Measurements from ENCODE around the gene GCNT2. TPM values are rescaled to one million over a fixed set of nuclear protein-coding genes. Genes with fewer than 3 reads are reported as not detected.

The GCNT2 gene
- total and polyA plus RNA-seq, 10 donors, result 1.8 to 27.2 (median 11.3) TPM

DNA sequence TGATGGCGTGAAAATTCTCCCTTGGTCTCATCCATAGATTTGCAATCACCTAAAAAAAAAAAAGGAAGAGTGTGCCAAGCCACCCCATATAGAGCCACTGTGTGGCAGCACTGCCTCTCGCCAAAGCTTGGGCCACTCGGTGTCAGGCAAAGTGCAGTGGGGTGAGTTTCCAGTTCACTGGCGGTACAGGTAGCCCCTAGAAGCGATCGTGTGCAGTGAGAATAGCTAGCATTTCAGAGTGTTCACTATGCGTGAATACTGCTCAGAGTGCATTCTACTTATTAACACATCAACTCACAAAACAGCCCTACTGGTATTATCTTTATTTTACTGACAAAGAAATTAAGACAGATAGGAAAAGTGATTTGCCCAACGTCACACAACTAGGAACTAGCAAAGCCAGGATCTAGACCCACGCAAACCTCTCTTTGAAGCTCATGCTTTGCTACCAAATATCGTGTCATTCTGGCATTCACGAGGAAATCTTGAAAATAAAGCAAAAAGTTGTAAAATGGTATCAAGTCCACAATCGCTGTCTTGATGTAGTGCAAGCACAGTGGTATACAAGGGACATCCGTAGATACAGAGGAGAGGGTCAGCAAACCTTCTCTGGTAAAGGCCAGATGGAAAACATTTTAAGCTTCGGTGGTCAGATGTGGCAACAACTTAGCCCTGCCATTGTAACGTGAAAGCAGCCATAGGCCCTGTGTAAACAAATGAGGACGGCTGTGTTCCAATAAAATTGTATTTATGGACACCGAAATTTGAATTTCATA is 10.4 kb upstream of the GCNT2 start:
- no peaks in the 10 kb centered on the region for H3K9me3 ChIP-seq
- no peaks in the 10 kb centered on the region for H3K27me3 ChIP-seq (replicated peaks in 1 of 7)
- H3K27ac ChIP-seq, result no peak overlapping the region
- peak overlapping the region in 2 of 8 donors; percentile 12 to 40 for H3K4me3 ChIP-seq
- WGBS, 5 donors, result 42 to 53% (median 46%) methylated on average over 17 of the region's 17 CpGs
- TF ChIP-seq POLR2AphosphoS5 (IDR thresholded peaks at IDR 0.05), result peak in 2 of 3 donors; percentile 63 to 74
- TF ChIP-seq, protein P1, sequence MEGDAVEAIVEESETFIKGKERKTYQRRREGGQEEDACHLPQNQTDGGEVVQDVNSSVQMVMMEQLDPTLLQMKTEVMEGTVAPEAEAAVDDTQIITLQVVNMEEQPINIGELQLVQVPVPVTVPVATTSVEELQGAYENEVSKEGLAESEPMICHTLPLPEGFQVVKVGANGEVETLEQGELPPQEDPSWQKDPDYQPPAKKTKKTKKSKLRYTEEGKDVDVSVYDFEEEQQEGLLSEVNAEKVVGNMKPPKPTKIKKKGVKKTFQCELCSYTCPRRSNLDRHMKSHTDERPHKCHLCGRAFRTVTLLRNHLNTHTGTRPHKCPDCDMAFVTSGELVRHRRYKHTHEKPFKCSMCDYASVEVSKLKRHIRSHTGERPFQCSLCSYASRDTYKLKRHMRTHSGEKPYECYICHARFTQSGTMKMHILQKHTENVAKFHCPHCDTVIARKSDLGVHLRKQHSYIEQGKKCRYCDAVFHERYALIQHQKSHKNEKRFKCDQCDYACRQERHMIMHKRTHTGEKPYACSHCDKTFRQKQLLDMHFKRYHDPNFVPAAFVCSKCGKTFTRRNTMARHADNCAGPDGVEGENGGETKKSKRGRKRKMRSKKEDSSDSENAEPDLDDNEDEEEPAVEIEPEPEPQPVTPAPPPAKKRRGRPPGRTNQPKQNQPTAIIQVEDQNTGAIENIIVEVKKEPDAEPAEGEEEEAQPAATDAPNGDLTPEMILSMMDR (IDR thresholded peaks at IDR 0.05 in 8 of 11, conservative IDR thresholded peaks at IDR 0.05 in 3 of 11), result peak; percentile 41 to 84 (median 70)
- TF ChIP-seq POLR2A (IDR thresholded peaks at IDR 0.05), result no peak
- H3K4me1 ChIP-seq, result peaks cover 0 to 14% (median 6%) of the 10 kb centered on the region in 6 donors
- intact Hi-C loops (cut with DNase I; ENCODE audit: low total_unique reads), result loop anchor here (10.0 kb wide), 1 partner anchor 184 kb away; the partner anchor contains the start of genes C6orf52 and PAK1IP1
- peak; percentile 89 for DNase-seq
- no peaks in the 10 kb centered on the region for H3K36me3 ChIP-seq

DNA sequence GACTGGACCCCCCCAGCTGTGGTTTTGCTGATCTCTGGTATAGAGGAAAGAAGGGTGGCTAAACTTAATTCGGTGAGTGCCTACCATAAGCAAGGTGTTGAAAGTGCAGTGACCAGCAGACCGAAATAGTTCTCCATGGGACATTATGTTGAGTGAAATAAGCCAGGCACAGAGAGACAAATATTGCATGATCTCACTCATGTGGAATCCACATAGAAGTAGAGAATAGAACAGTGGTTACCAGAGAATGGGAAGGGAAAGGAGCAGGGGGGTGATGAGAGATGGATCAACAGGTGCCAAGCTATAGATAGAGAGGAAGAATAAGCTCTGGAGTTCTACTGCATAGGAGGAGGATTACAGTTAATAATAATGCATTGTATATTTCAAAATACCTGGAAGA is 9.7 kb upstream of the GCNT2 start:
- Histone ChIP-seq H3K4me3 (no peak overlapping the region), H3K36me3 (no peaks in the 10 kb centered on the region), H3K27me3 (replicated peaks in 1 of 7) (no peaks in the 10 kb centered on the region), H3K4me1 (peaks cover 0 to 14% (median 6%) of the 10 kb centered on the region in 6 donors), H3K9me3 (no peaks in the 10 kb centered on the region), H3K27ac (no peak overlapping the region)
- WGBS, 5 donors, result 68 to 87% (median 79%) methylated on average over 2 of the region's 2 CpGs
- intact Hi-C loops (cut with DNase I; ENCODE audit: low total_unique reads), result loop anchor here (10.0 kb wide), 1 partner anchor 183 kb away; the partner anchor contains the start of genes C6orf52 and PAK1IP1
- no peak for DNase-seq
- TF ChIP-seq, protein P1 (IDR thresholded peaks at IDR 0.05 in 8 of 11, conservative IDR thresholded peaks at IDR 0.05 in 3 of 11), result no peak
- TF ChIP-seq POLR2A (IDR thresholded peaks at IDR 0.05) (no peak), POLR2AphosphoS5 (IDR thresholded peaks at IDR 0.05) (no peak)

DNA sequence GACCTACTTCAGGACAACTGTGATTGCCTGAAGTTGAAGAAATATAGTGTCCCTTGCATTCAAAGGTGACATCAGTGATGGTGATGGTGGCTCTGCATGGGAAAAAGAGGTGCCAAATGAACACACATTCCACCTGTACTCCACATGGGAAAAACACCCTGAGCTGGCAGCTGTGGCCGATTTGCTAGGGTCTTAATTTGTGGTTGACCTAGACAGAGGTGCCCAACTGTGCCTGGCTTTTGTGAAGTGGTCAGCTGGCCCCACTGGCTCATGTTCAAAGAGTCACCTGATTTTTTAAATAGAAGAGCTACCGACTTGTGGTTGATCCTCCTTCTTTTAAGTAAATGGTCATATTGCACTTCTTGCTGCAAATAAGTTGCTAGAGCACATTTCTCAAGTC is 7.6 kb upstream of the GCNT2 start:
- intact Hi-C loops (cut with DNase I; ENCODE audit: low total_unique reads), result loop anchor here (10.0 kb wide), 1 partner anchor 181 kb away; the partner anchor contains the start of genes C6orf52 and PAK1IP1
- 38 to 78% (median 55%) methylated on average over 2 of the region's 2 CpGs for WGBS, 5 donors
- Histone ChIP-seq H3K36me3 (no peaks in the 10 kb centered on the region), H3K27ac (no peak overlapping the region), H3K9me3 (no peaks in the 10 kb centered on the region), H3K4me1 (peaks cover 0 to 18% (median 8%) of the 10 kb centered on the region in 6 donors), H3K27me3 (replicated peaks in 1 of 7) (no peaks in the 10 kb centered on the region), H3K4me3 (no peak overlapping the region)
- DNase-seq, result no peak
- TF ChIP-seq POLR2A (IDR thresholded peaks at IDR 0.05) (no peak), POLR2AphosphoS5 (IDR thresholded peaks at IDR 0.05) (no peak)
- TF ChIP-seq, protein P1 (IDR thresholded peaks at IDR 0.05 in 8 of 11, conservative IDR thresholded peaks at IDR 0.05 in 3 of 11), result no peak

Data from spleen (tissue), 11 donors.